GM20431 (cell line): ENCODE data around the gene CXCL14.

Experiments
- in situ Hi-C: fragments of 300-500 bp; cut with MseI, MboI; formaldehyde crosslinking; loops from one replicate; pipeline ENCODE4 v1.15.0; 2020; ENCODE audit warnings: low sequenced_read_pairs; ENCODE audit not compliant: unreplicated experiment

CXCL14 gene

DNA sequence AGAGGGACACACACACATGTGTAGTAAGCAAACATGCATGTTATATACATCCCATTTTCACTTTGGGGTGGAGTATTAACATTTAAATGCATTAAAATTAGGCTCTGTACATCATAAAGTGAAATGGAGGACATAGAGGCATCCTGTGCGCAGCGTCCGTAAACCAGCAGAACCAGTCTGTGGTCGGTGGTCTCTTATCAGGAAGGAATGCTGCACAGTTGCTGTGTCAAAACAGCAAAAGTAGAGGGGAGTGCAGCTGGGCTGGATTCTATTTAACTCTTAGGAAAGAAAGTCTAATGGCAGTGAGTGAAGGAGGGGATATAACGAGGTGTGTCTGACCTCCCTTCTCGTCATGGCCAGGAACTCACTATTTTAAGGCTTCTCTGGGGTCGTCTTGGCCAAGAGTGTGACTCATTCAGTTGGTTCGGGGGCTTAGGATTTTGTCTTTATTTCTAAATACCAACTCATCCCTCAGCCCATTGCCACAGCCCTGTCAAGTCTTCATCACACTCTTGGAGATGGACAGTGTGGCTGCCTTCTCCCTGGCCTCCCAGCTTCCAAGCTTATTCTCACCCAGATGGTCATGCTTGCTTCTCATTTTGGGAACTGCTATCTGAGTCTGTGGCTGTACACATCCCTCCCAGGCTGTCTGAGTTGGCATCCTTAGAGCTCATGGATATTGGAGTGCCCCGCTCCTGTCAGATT, 20.1 kb upstream of the CXCL14 start:
- in situ Hi-C loops, result no loop called here

DNA sequence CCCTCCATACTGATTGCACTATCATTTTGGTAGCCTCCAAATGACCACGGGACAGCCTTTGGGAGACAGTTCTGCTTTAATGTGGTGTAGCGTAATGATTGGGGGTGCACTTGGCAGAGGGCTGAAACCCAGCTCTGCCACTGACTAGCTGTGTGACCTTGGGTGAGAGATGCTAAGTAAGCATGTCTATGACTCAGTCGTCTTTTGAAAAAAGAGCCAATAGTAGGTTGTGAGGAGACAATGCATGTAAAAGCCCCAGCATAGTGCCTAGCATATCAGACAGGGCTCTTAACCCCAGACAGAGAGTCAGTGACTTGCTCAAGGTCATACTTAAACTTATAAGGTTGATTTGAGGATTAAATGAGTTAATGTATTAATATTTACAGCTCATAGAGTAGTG, 18.0 kb upstream of the CXCL14 start:
- in situ Hi-C loops, result no loop called here

DNA sequence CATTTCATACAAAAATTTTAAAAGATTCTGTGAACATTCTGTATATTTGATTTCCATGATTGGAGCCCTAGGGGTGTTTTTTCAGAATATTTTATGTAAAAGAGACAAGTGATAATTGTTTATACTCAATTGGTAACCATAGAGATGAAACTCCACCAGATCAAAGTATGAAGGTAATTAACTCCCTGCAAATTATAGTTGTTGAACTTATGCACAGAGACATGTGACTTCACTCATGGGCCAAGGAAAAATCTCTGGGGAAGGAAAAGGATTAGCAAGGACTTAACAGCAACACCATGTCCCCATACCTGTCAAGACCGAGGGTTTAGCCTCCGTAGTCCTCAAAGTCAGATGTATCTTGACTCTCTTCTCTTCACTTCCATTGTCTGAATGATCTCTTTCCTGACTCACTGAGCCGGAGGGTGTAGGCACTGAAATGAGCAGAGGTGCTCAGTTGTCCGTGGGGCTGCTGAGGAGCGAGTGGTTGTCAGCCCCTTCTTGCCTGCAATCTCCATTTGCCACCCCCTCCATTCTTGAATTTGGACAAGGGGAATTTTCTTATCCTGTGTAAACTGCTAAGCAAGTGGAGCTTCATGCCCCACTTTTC, 17.5 kb upstream of the CXCL14 start:
- in situ Hi-C loops, result no loop called here

DNA sequence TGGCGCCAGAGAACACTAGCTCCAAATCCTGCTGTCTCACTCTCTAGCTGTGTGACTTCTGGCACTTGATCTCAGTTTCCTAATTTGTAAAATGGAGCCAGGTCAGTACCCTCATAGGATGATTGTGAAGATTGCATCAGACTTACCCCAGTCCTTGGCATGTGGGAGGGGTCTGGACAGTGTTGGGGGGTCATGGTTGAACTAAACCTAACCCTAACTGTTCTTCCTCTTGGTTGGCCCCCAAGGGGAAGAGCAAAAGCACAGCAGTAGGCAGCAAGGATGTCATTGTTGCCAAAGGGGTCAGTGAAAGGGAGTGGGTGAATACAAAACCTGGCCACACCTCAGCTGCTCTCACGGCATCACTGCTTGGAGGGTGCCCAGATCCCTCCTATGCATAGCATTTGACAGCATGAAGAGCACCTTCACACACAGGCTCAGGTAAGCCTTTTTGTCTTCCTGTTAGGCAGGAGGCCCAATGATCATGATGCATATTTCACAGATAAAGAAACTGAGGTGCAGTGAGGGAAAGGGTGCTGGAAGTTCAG, 15.7 kb upstream of the CXCL14 start:
- in situ Hi-C loops, result no loop called here

DNA sequence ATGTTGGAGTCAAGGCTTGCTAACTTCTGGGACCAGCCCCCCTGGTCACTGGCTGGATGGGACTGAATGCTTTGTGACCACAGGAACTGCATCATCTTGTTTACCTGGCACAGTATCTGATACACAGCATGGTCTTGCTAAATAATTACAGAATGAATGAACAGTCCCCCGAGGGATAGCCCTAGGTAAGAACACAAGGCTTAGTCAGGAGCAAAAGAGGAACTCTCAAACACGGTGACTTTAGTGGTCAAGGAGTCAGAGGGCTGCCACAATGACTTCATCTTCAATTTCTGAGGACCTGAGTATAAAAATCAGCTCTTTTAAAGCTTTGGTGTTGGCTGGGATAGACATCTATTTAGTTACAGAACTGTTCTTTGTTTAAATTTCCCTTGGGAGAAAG, 15.1 kb upstream of the CXCL14 start:
- in situ Hi-C loops, result no loop called here

DNA sequence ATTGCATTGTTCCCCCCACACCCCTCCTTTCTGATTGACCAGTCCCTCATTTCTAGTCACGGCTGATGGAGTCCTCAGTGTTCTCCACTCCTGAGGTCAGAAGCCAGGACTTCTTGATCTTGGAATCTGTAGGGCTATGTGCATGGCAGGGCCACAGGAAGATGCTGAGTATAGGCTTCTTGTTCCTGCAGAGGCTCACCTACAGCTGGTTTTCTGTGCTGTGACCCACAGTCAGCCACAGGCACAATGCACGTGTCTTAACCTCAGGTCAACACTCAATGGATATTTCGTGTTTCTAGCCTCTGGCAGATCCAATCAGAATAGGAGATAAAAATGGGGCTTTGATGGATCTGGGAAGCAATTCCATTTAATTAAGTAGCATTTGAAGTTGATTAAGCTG, 14.3 kb upstream of the CXCL14 start:
- in situ Hi-C loops, result no loop called here

DNA sequence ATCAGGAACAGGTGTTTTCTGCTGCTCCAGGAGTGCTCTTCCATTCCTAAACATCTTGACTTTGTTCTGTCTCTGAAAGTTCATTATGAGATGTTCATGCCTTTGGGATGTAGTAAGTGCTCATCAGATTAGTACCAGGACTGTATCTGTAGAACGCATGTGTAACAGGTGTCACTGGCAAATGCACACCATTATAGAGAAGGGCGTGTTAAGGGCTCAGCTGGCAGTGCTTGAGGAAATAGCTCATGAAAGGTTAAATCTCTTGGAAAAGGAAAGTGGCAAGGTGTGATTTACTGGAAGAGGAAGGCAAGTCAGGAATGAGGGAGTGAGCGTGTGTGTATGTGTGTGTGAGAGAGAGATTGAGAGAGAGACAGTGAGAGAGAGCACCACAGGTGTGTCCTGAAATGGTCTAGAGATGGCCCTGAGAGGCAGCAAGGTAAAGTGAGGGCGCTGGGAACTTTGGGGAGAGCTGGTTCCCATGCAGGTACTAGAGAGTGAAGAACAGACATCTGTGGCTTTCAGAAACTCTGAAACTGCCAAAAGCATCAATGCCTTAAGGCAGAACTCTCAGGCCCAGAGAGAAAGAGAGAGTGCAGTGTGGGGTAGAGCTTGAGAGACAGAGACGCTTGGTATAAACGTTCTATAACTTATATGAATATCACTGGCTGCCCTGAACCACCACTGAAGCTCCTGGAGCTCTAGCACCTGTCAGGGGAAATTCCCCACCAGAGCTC, 13.7 kb upstream of the CXCL14 start:
- in situ Hi-C loops, result no loop called here

DNA sequence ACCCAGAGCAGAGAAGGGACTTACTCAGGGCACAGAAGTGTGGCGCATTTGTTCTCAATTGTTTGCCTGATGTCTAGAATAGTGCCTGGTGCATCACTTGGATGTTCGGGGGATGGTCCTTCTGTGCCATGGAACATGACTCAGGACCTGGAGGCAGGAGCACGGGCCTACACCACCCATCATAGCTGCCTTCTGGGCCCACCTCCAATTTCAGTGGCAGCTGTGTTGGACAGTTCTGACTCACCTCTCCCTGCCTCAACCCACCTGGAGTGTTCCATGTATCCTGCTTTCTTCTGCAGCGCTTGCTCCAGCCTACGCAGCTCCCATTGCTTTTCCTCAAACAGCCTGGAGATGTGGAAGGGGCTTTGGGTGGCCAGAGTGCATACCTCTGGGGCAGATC, 12.5 kb upstream of the CXCL14 start:
- in situ Hi-C loops, result no loop called here

DNA sequence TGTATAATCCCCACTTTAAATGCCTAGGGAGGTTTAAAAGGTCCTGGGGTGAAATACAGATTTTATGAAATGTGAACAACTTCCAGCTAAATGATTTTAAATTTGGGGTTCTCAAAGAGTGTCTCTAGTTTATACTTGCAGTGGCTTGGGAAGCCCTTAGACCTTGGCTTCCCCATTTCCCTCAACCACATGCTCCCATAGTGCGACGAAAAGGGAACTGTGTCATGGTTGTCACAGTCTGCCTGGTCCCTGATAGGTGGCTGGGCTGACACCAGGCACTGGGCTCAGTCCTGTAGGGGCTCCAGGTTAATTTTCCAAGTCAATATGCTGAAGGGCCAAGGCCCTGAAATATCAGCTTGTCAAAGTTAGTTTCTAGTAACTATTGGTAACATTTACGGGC, 10.4 kb upstream of the CXCL14 start:
- in situ Hi-C loops, result no loop called here

DNA sequence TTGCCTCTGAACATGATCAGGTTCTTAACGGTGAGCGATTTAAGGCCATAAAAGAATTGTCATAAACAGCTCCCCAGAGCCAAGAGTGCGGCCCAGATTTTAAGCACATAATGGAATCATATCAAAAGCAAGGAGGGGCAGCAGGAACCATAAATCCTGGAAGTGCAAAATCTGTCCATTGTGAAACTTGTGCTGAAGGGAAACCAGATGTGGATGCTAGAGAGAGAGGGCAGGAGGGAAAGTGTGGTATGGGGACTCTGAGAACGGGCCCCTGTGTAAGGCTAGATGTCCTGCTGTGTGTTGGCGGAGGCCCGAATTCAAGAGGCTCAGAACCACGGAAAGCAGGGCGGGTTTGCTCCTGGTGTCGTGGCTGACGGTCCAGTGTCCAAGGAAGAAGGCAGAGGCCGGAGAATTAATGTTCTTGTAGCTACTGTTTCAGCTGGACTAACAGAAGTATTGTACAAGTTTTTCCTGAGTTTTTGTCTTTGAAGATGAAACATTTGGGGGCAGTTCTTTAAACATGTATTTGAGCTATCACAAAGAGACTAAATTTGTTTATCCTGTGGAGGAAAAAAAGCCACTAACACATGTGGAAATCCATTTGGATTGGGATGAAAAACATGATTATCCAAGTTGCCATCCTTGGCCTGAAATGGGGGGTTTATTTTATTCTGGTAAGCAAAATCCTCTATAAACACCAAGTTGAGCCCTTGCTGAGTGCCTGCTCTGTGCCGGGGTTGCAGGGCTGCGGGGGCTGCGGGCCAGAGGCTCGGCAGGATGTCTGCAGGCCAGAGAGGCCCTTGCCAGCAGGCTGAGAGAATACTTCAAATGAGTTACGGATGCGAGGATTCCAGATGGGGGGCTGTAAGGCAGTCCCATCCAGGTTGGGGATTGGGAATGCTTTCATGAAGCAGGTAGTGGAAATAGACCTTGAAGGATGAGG, 9.2 kb upstream of the CXCL14 start:
- in situ Hi-C loops, result no loop called here

DNA sequence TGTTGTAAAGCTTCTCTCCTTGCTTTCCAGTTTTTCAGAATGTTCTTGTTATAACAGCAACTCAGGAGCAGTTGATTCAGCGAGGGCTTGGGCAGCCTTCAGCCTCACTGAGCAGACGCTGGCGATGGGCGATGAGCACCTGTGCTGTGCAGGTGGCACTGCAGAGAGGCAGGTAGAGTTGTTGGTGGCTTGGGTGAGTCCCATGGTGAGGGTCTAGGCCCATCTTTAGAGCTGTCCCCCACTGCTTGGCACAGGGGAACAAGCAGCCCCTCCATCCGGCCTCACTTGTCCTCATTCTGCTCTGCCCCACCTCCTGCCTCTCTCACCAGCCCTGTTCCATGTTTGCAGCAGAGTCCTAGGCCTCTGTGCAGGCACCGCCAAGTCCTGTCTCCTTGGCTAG, 6.1 kb upstream of the CXCL14 start:
- in situ Hi-C loops, result no loop called here

DNA sequence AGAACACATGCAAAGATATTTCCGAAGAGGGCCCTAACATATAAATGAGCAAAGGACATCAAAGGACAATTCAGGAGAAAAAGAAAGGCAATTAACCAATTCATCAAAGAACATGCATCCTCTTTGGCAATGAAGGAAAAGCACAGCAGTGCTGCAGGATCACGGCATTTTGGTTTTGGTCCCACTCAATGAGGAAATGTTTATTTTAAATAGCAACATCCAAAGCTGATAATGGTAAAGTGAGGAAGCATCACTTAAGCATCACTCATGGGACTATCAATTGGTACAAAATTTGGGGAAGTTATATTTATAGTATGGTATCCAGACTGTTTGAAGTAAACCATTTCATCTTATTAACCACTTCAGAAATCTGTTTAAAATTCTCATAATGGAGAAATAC, 5.5 kb upstream of the CXCL14 start:
- in situ Hi-C loops, result no loop called here

DNA sequence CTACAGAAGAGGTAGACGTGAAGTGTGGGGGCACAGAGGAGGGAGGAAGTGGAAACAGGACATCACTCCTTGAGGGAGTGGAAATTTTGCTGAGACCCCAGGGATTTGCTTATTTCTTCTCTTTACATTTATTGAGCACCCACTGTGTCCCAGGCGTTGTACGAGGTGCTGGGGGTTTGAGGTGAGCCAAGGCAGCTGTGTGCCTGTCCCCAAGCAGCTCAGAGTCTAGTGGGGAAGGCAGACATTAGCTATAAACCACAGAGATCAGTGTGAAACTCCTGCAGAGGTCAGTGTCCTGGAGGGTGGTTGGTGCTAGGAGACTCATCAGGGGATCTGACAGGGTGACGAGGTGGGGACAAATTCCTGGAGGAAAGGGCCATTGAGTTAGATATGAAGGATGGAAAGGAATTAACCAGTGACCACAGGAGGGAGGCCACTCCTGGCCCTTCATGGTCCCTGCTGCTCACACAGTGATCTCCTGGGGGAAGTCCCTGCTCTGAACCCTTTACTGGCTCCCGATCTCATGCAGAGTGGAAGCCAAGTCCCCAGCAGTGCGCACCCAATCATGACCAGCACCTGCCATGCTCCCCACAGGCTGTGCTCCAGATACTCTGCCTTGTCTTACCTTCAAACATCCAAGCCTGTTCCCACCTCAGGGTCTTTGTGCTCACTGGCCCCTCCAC, 3.4 kb upstream of the CXCL14 start:
- in situ Hi-C loops, result no loop called here

DNA sequence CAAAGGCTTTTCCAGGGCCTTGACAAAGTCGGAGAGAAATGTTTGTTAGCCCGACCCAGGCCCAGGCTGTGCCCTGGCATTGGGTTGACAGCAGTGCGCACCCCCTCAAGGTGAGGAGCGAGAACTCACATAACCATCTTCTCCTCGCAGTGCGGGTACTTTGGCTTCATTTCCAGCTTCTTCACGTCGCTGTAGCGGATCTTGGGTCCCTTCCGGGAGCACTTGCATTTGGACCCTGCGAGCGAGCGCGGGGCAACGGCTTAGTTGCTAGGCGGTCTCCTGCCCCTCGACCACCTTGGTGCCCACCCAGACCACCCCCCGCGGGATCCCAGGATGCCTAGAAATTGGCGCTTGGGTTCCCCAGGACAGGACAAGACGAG, 496 bp downstream of the CXCL14 start:
- in situ Hi-C loops, result no loop called here

DNA sequence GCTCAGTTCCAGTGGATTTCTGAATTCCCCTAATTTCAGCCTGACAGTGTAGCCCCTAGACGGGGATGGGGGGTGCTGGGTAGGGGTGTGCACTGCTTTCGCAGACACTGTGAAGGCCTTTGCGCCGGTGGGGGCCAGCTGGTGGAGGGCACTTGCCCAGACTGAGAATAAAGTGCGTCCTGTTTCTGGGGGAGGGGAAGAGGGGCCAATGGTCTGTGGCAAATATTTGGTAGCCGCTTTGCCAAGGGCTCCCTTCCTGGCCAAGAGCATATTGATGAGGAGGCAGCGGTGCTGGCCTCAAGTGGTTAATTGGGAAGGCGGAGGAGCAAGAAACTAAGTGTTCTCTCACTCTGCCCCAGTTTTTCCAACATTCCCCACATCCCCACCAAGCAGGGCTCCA, 1.4 kb downstream of the CXCL14 start:
- in situ Hi-C loops, result no loop called here

DNA sequence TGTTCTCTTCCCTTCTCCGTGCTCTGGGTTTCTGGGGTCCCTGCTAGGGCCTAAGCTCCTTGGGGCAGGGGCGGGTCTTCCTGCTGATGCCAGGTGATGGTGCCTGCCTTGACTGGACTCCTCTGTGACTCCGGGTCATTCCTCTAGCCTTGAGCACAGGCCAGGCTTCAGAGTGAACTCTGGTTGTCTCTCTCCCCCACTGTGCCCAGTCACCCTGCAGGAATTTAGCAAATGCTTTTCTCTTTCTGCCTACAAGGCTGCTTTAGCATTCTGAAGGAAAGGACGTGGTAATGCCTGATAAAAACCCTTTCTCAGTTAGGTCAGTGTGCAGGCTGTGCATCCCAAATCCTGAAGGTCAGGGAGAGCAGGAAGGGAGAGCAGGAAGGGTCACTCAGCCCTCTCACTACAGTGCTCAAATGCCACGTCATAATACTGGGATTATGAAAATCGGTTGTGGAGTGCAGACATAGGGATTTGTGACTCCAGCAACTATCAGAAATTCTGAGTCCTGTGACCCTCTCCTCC, 2.7 kb downstream of the CXCL14 start:
- in situ Hi-C loops, result no loop called here

DNA sequence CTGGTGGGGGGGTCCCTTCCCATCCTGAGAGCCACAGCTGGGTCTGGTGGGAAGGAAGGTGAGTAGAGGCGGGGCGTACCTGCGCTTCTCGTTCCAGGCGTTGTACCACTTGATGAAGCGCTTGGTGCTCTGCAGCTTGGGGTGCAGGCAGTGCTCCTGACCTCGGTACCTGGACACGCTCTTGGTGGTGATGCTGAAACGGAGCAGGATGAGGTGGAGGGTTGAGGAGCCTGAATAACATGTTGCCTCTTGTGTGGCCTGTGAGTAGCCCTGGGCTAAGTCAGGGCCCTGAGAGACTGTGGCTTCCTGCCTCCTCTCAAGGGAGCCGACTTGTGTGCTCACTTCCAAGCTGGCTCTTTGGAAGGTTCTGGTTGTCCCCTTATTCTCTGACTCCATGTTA, 4.3 kb downstream of the CXCL14 start:
- in situ Hi-C loops, result loop anchor here (25.0 kb wide), 1 partner anchor 263 kb away; the partner anchor contains the start of gene SLC25A48

DNA sequence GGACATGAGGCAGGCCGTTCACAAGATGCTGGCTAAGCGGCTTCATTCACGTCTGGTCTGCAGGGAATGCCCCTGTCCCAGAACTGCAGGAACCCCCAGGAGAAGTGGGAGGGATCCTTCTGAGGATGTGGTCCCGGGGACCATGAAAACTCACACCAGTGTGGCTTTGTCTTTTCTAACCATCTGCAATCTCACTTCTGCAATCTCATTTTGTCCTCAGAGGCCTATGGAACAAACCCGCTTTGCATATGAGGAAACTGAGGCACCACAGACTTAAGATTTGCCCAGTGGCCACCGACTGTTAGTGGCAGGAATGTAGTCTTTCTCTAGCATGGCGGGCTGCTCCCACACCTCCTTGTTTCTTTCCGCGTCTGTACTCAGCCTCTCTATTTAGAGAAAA, 6.9 kb downstream of the CXCL14 start:
- in situ Hi-C loops, result loop anchor here (25.0 kb wide), 1 partner anchor 265 kb away; the partner anchor contains the start of gene SLC25A48

DNA sequence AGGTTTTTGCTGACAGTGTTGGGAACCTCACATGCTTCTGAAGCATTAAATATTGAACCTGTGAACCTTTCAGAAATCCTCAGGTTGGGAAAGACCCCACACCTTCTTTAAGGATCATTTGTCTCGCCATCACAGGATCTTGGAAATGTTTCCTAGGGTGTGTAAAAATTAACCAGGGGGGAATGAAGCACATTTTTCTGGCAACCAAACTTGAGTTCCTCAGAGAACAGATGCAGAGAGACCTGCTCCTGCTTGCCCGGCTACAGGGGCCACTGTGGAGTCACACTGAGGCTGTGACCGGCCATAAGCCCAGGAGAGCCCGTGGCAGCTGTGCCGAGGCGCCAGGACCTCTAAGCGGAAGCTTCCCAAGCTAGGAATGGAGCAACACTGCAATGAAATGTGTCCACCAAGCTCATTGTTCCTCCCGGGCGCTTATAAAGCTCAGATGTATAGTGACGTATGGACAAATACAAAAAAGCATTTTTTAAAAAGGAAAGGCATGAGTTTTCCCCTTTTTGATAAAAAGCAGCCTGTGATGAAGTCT, 7.7 kb downstream of the CXCL14 start:
- in situ Hi-C loops, result loop anchor here (25.0 kb wide), 1 partner anchor 266 kb away; the partner anchor contains the start of gene SLC25A48
